T-cell (primary cell): ENCODE measurements around the gene OLIG1. TPM values are rescaled to one million over a fixed set of nuclear protein-coding genes. Genes with fewer than 3 reads are reported as not detected.
A peak's percentile ranks its signal among the peaks of the same experiment; 100 is the strongest.

Experiments
- ATAC-seq, 4 experiments: fragments of 200-7000 bp in 3 of 4; fragments of 150-1000 bp in 1 of 4; cut with Tn5 transposase; replicated peaks in 1 of 4; 1 replicate in 3 of 4; 2 replicates in 1 of 4; pipeline ENCODE4 v1.10.0; 2021; ENCODE audit warnings: moderate library complexity in 3 of 4, mild to moderate bottlenecking in 2 of 4, moderate number of reproducible peaks in 1 of 4
- CTCF ChIA-PET, 2 donors: fragments of 300-600 bp; sonication (Branson Sonifier 250); formaldehyde crosslinking; loops; one replicate each; lab custom pipeline; 2022; ENCODE audit warnings: antibody characterized with exemption in 2 of 2; lab: Charles Lee
- POLR2A ChIA-PET, 2 donors: fragments of 300-600 bp; sonication (Branson Sonifier 250); formaldehyde crosslinking; loops; one replicate each; lab custom pipeline; 2022; ENCODE audit warnings: antibody characterized with exemption in 2 of 2; lab: Charles Lee
- DNase-seq, 35 experiments: peaks; one replicate each; pipeline versions ENCODE4 v3.0.0 to v3.0.0-alpha.2; 2013 to 2023
- H3K27ac ChIP-seq: one replicate; pipeline ENCODE4 v1.5.1; 2013; ENCODE audit warnings: low read length
- H3K27me3 ChIP-seq, 2 experiments: replicated peaks in 1 of 2; 1 replicate in 1 of 2; 2 replicates in 1 of 2; pipeline versions ENCODE4 v1.6.1 to v1.7.0; 2013; ENCODE audit warnings: low read length in 1 of 2, mixed read lengths in 1 of 2; ENCODE audit not compliant: control insufficient read depth in 2 of 2, insufficient read depth in 2 of 2; ENCODE audit errors: extremely low read depth in 1 of 2
- H3K36me3 ChIP-seq, 2 donors: 1 replicate in 1 of 2; 2 replicates in 1 of 2; pipeline versions ENCODE4 v1.6.1 to v1.7.0; 2013; ENCODE audit warnings: low read length in 1 of 2; ENCODE audit not compliant: control insufficient read depth in 2 of 2, insufficient read depth in 1 of 2; ENCODE audit errors: extremely low read depth in 1 of 2
- H3K4me1 ChIP-seq, 2 experiments: 1 replicate in 1 of 2; 2 replicates in 1 of 2; pipeline versions ENCODE4 v1.6.1 to v1.7.0; 2013; ENCODE audit warnings: low read length in 2 of 2, mixed read lengths in 1 of 2; ENCODE audit not compliant: insufficient read depth in 2 of 2, control insufficient read depth in 1 of 2; ENCODE audit errors: extremely low read depth in 1 of 2
- H3K4me3 ChIP-seq, 2 donors: 1 replicate in 1 of 2; 2 replicates in 1 of 2; pipeline versions ENCODE4 v1.5.1 to v1.7.0; 2013; ENCODE audit warnings: mild to moderate bottlenecking in 2 of 2, low read length in 1 of 2, moderate library complexity in 1 of 2; ENCODE audit not compliant: control insufficient read depth in 1 of 2; ENCODE audit errors: extremely low read depth in 1 of 2
- H3K9me3 ChIP-seq: 2 replicates; pipeline ENCODE4 v1.7.0; 2013
- H3K27ac Mint-ChIP-seq, 2 donors: one replicate each; pipeline ENCODE4 v1.8.0; 2020 to 2021; ENCODE audit warnings: mild to moderate bottlenecking in 2 of 2, mixed read lengths in 2 of 2
- H3K27me3 Mint-ChIP-seq, 2 donors: one replicate each; pipeline ENCODE4 v1.8.0; 2021 to 2022; ENCODE audit warnings: mixed read lengths in 2 of 2
- H3K36me3 Mint-ChIP-seq: one replicate; pipeline ENCODE4 v1.8.0; 2021; ENCODE audit warnings: mixed read lengths
- H3K4me1 Mint-ChIP-seq, 3 donors: one replicate each; pipeline ENCODE4 v1.8.0; 2020 to 2022; ENCODE audit warnings: mixed read lengths in 3 of 3, mild to moderate bottlenecking in 1 of 3
- H3K4me3 Mint-ChIP-seq, 3 donors: one replicate each; pipeline ENCODE4 v1.8.0; 2020 to 2022; ENCODE audit warnings: mild to moderate bottlenecking in 3 of 3, mixed read lengths in 3 of 3, moderate library complexity in 3 of 3
- H3K9me3 Mint-ChIP-seq, 3 donors: one replicate each; pipeline ENCODE4 v1.8.0; 2020 to 2022; ENCODE audit warnings: mixed read lengths in 3 of 3
- WGBS: methylation state at CpG from one replicate; pipeline ENCODE4 v1.1.5; 2013; ENCODE audit warnings: missing lambda C conversion rate; ENCODE audit not compliant: insufficient coverage; 5-methylcytosine and 5-hydroxymethylcytosine counted together
- total RNA-seq, 35 experiments: library from RNA in 6 of 35; stranded (reverse) in 6 of 35; fragments of 120-200 nt in 1 of 35; gene quantifications; one replicate each; pipeline versions ENCODE4 v1.2.1 to v1.2.4 and lab custom pipeline; 2013 to 2026

The OLIG1 gene
- total RNA-seq, 5 donors from 2014 or later (not counting 1 experiment from before 2014, with no cell fraction given) = not detected

- Histone ChIP-seq H3K36me3 (no peaks in the 10 kb centered on the region), H3K9me3 (no peaks in the 10 kb centered on the region), H3K4me3 (peak overlapping the region in 1 of 2 donors; percentile 77), H3K27ac (no peak overlapping the region), H3K27me3 (peaks cover 2 to 52% of the 10 kb centered on the region in 2 experiments), H3K4me1 (peaks cover 4 to 21% of the 10 kb centered on the region in 2 experiments)
- WGBS = 2% methylated on average over 44 of the region's 44 CpGs
- peaks cover 0 to 4% (median 0%) of the 10 kb centered on the region in 3 donors for H3K9me3 Mint-ChIP-seq
- H3K4me3 Mint-ChIP-seq = peak overlapping the region in 1 of 3 donors; percentile 77
- peaks cover 0 to 26% (median 17%) of the 10 kb centered on the region in 3 donors for H3K4me1 Mint-ChIP-seq
- H3K27me3 Mint-ChIP-seq = peaks cover 62 to 70% of the 10 kb centered on the region in 2 donors
- no peaks in the 10 kb centered on the region for H3K36me3 Mint-ChIP-seq
- no peak for DNase-seq
- no peak for ATAC-seq
- ChIA-PET CTCF (no interaction called here), POLR2A (no interaction called here)
- no peak overlapping the region for H3K27ac Mint-ChIP-seq
These were observed 730 bp downstream of the OLIG1 start for GRCh38 chr21:33070744-33070997.

GRCh38 chr21:33070998-33071769, 1.2 kb downstream of the OLIG1 start:
- Mint-ChIP-seq H3K27me3 (peaks cover 61 to 69% of the 10 kb centered on the region in 2 donors), H3K27ac (no peak overlapping the region), H3K36me3 (no peaks in the 10 kb centered on the region), H3K4me1 (peaks cover 0 to 26% (median 17%) of the 10 kb centered on the region in 3 donors), H3K4me3 (peak overlapping the region; percentile 70 to 77 (median 71)), H3K9me3 (peaks cover 0 to 4% (median 0%) of the 10 kb centered on the region in 3 donors)
- ChIA-PET POLR2A (no interaction called here), CTCF (no interaction called here)
- H3K4me1 ChIP-seq = peaks cover 4 to 21% of the 10 kb centered on the region in 2 experiments
- no peaks in the 10 kb centered on the region for H3K36me3 ChIP-seq
- peaks cover 2 to 58% of the 10 kb centered on the region in 2 experiments for H3K27me3 ChIP-seq
- H3K9me3 ChIP-seq = no peaks in the 10 kb centered on the region
- DNase-seq (peak in 2 of 35 experiments; percentile 12 to 15), ATAC-seq (peak in 3 of 4 experiments; percentile 25 to 40 (median 38))
- H3K4me3 ChIP-seq = peak overlapping the region; percentile 20 to 77
- WGBS = 4% methylated on average over 62 of the region's 69 CpGs
- H3K27ac ChIP-seq = no peak overlapping the region

- peaks cover 0 to 26% (median 17%) of the 10 kb centered on the region in 3 donors for H3K4me1 Mint-ChIP-seq
- no peaks in the 10 kb centered on the region for H3K36me3 ChIP-seq
- peaks cover 0 to 4% (median 0%) of the 10 kb centered on the region in 3 donors for H3K9me3 Mint-ChIP-seq
- H3K4me1 ChIP-seq = peaks cover 4 to 21% of the 10 kb centered on the region in 2 experiments
- DNase-seq (peak in 1 of 35 experiments; percentile 12), ATAC-seq (no peak)
- peaks cover 54 to 68% of the 10 kb centered on the region in 2 donors for H3K27me3 Mint-ChIP-seq
- peak overlapping the region; percentile 70 to 77 (median 71) for H3K4me3 Mint-ChIP-seq
- H3K9me3 ChIP-seq = no peaks in the 10 kb centered on the region
- no peak overlapping the region for H3K27ac ChIP-seq
- H3K36me3 Mint-ChIP-seq = no peaks in the 10 kb centered on the region
- ChIA-PET CTCF (interaction anchor here in 1 of 2 donors (0.7 kb wide), 1 partner anchor 60 kb away, joined by 3 read pairs; no protein-coding TSS in a partner anchor), POLR2A (no interaction called here)
- 4% methylated on average over 31 of the region's 38 CpGs for WGBS
- peak overlapping the region; percentile 20 to 77 for H3K4me3 ChIP-seq
- no peak overlapping the region for H3K27ac Mint-ChIP-seq
- H3K27me3 ChIP-seq = peaks cover 2 to 60% of the 10 kb centered on the region in 2 experiments
These were observed 1.9 kb downstream of the OLIG1 start for GRCh38 chr21:33071770-33072306.

- no peak for ATAC-seq
- H3K9me3 ChIP-seq = no peaks in the 10 kb centered on the region
- 93% methylated on average over 3 of the region's 4 CpGs for WGBS
- Mint-ChIP-seq H3K4me1 (peaks cover 0 to 29% (median 17%) of the 10 kb centered on the region in 3 donors), H3K36me3 (no peaks in the 10 kb centered on the region), H3K9me3 (peaks cover 0 to 4% (median 0%) of the 10 kb centered on the region in 3 donors), H3K27ac (no peak overlapping the region), H3K4me3 (no peak overlapping the region), H3K27me3 (peaks cover 47 to 65% of the 10 kb centered on the region in 2 donors)
- POLR2A ChIA-PET = no interaction called here
- H3K27ac ChIP-seq = no peak overlapping the region
- H3K27me3 ChIP-seq = peaks cover 2 to 50% of the 10 kb centered on the region in 2 experiments
- CTCF ChIA-PET = interaction anchor here in 1 of 2 donors (0.7 kb wide), 1 partner anchor 385 kb away, joined by 3 read pairs; no protein-coding TSS in a partner anchor
- no peaks in the 10 kb centered on the region for H3K36me3 ChIP-seq
- H3K4me3 ChIP-seq = no peak overlapping the region
- no peak for DNase-seq
- H3K4me1 ChIP-seq = peaks cover 4 to 21% of the 10 kb centered on the region in 2 experiments
These were observed 3.7 kb downstream of the OLIG1 start for GRCh38 chr21:33073636-33074035.

- Histone ChIP-seq H3K4me3 (no peak overlapping the region), H3K27me3 (peaks cover 2 to 46% of the 10 kb centered on the region in 2 experiments), H3K27ac (no peak overlapping the region), H3K36me3 (no peaks in the 10 kb centered on the region), H3K4me1 (peaks cover 4 to 16% of the 10 kb centered on the region in 2 experiments), H3K9me3 (no peaks in the 10 kb centered on the region)
- H3K9me3 Mint-ChIP-seq = no peaks in the 10 kb centered on the region
- H3K4me3 Mint-ChIP-seq = no peak overlapping the region
- peaks cover 0 to 24% (median 15%) of the 10 kb centered on the region in 3 donors for H3K4me1 Mint-ChIP-seq
- 82% methylated on average over 6 of the region's 9 CpGs for WGBS
- peaks cover 45 to 58% of the 10 kb centered on the region in 2 donors for H3K27me3 Mint-ChIP-seq
- no peak for ATAC-seq
- no peak for DNase-seq
- H3K27ac Mint-ChIP-seq = no peak overlapping the region
- no peaks in the 10 kb centered on the region for H3K36me3 Mint-ChIP-seq
- POLR2A ChIA-PET = no interaction called here
- CTCF ChIA-PET = no interaction called here
These were observed 5.2 kb downstream of the OLIG1 start for GRCh38 chr21:33075128-33075527.

- ATAC-seq (no peak), DNase-seq (no peak)
- peaks cover 2 to 43% of the 10 kb centered on the region in 2 experiments for H3K27me3 ChIP-seq
- CTCF ChIA-PET = no interaction called here
- Mint-ChIP-seq H3K36me3 (no peaks in the 10 kb centered on the region), H3K9me3 (no peaks in the 10 kb centered on the region), H3K27ac (no peak overlapping the region), H3K27me3 (peaks cover 49 to 63% of the 10 kb centered on the region in 2 donors), H3K4me1 (peaks cover 0 to 24% (median 15%) of the 10 kb centered on the region in 3 donors), H3K4me3 (no peak overlapping the region)
- 71% methylated on average over 11 of the region's 11 CpGs for WGBS
- no peaks in the 10 kb centered on the region for H3K36me3 ChIP-seq
- H3K4me3 ChIP-seq = no peak overlapping the region
- peaks cover 4 to 13% of the 10 kb centered on the region in 2 experiments for H3K4me1 ChIP-seq
- no peaks in the 10 kb centered on the region for H3K9me3 ChIP-seq
- POLR2A ChIA-PET = interaction anchor here in 1 of 2 donors (0.5 kb wide), 1 partner anchor 26 kb away, joined by 12 read pairs; no protein-coding TSS in a partner anchor
- no peak overlapping the region for H3K27ac ChIP-seq
These were observed 5.8 kb downstream of the OLIG1 start for GRCh38 chr21:33075596-33076195.
